HepG2 (cell line): Measurements from ENCODE around the gene SLC6A17. TPM values are rescaled to one million over a fixed set of nuclear protein-coding genes. Genes with fewer than 3 reads are reported as not detected.

Experiments
- ATAC-seq: fragments of 200-7000 bp; cut with Tn5 transposase; 3 replicates; pipeline ENCODE4 v1.9.1; 2020; ENCODE audit warnings: mild to moderate bottlenecking, moderate library complexity
- BruUV-seq: library from RNA; stranded (reverse); fragments of 400-500 nt; replicated peaks from 2 replicates; lab custom pipeline; 2021; lab: Mats Ljungman, UMichigan
- CTCF ChIA-PET: fragments of 300-600 bp; formaldehyde crosslinking; extraction: SDS; loops from one replicate; lab custom pipeline; 2021; ENCODE audit warnings: low total read pairs, inconsistent platforms, low intra/inter-chr PET ratio; lab: Yijun Ruan, JAX
- POLR2A ChIA-PET: fragments of 350-600 bp; sonication (Branson Sonifier 250); formaldehyde crosslinking; loops from one replicate; lab custom pipeline; 2020; ENCODE audit warnings: antibody characterized with exemption, inconsistent platforms; lab: Yijun Ruan, JAX
- DNase-seq: peaks from one replicate; pipeline ENCODE4 v3.0.0-alpha.2; 2015; ENCODE audit warnings: low spot score
- FAIRE-seq: peaks from 3 replicates; lab custom pipeline; 2011; peaks lifted over from hg19 to GRCh38; lab: Jason Lieb, UNC
- H2AFZ ChIP-seq: one replicate; pipeline ENCODE4 v1.6.1; 2011; ENCODE audit warnings: low read length, inconsistent platforms
- H3K27ac ChIP-seq: fragments of 300-600 bp; 3 replicates; pipeline ENCODE4 v1.8.0; 2011; ENCODE audit warnings: mixed run types, mild to moderate bottlenecking, mixed read lengths, low read length, inconsistent platforms; ENCODE audit not compliant: insufficient read depth; ENCODE audit errors: extremely low read length
- H3K27me3 ChIP-seq, 2 experiments: fragments of 200-600 bp in 1 of 2; 2 replicates in 1 of 2; 3 replicates in 1 of 2; pipeline versions ENCODE4 v1.6.0 to v1.8.0; 2011; ENCODE audit warnings: low read length in 2 of 2, mild to moderate bottlenecking in 2 of 2, moderate library complexity in 2 of 2, inconsistent platforms in 1 of 2; ENCODE audit not compliant: insufficient read depth in 2 of 2, control insufficient read depth in 1 of 2
- H3K36me3 ChIP-seq, 2 experiments: fragments of 200-600 bp in 1 of 2; replicated peaks in 1 of 2; 2 replicates in 1 of 2; 3 replicates in 1 of 2; pipeline versions ENCODE4 v1.5.1 to v1.8.0; 2011; ENCODE audit warnings: low read length in 2 of 2, inconsistent platforms in 1 of 2; ENCODE audit not compliant: insufficient read depth in 2 of 2, control insufficient read depth in 1 of 2
- H3K4me1 ChIP-seq: 2 replicates; pipeline ENCODE4 v1.5.1; 2012; ENCODE audit warnings: low read length, inconsistent platforms; ENCODE audit not compliant: insufficient read depth
- H3K4me2 ChIP-seq: 2 replicates; pipeline ENCODE4 v1.6.0; 2011; ENCODE audit warnings: low read depth, low read length, inconsistent platforms
- H3K4me3 ChIP-seq, 3 experiments: fragments of 200-600 bp in 1 of 3; sonication (generic), shearing (Covaris generic) in 1 of 3; replicated peaks in 1 of 3; 2 replicates each; pipeline ENCODE4 v1.5.1; 2011 to 2016; ENCODE audit warnings: low read length in 3 of 3, inconsistent platforms in 2 of 3, low read depth in 2 of 3, mild to moderate bottlenecking in 2 of 3, control low read depth in 1 of 3, mixed read lengths in 1 of 3; ENCODE audit not compliant: insufficient read depth in 1 of 3
- H3K79me2 ChIP-seq: one replicate; pipeline ENCODE4 v1.6.1; 2011; ENCODE audit warnings: low read length, inconsistent platforms; ENCODE audit not compliant: insufficient read depth
- H3K9ac ChIP-seq: 2 replicates; pipeline ENCODE4 v1.6.0; 2011; ENCODE audit warnings: mild to moderate bottlenecking, low read depth, low read length, inconsistent platforms; ENCODE audit not compliant: insufficient read depth
- H3K9me3 ChIP-seq: 2 replicates; pipeline ENCODE4 v1.5.1; 2012; ENCODE audit warnings: mild to moderate bottlenecking, low read length
- H4K20me1 ChIP-seq: 2 replicates; pipeline ENCODE4 v1.6.0; 2011; ENCODE audit warnings: inconsistent platforms, mild to moderate bottlenecking, low read length, moderate library complexity; ENCODE audit not compliant: insufficient read depth
- BORCS8-MEF2B ChIP-seq: sonication (generic); formaldehyde crosslinking; IDR thresholded peaks from 2 replicates; pipeline ENCODE4 v1.8.0; 2022; ENCODE audit warnings: mild to moderate bottlenecking, missing genetic modification reagents
- CENPX ChIP-seq: sonication (generic); formaldehyde crosslinking; IDR thresholded peaks from 2 replicates; pipeline ENCODE4 v1.9.0; 2021; ENCODE audit warnings: mild to moderate bottlenecking, missing genetic modification reagents, moderate library complexity
- ETV5 ChIP-seq: IDR thresholded peaks from 2 replicates; pipeline ENCODE4 v1.6.1; 2018; ENCODE audit warnings: missing biosample characterization, missing genetic modification reagents, inconsistent platforms, borderline replicate concordance
- KDM2A ChIP-seq: sonication (generic); formaldehyde crosslinking; IDR thresholded peaks from 2 replicates; pipeline ENCODE4 v1.4.0; 2020; ENCODE audit warnings: low read depth, missing genetic modification reagents, borderline replicate concordance
- KLF6 ChIP-seq: IDR thresholded peaks from 2 replicates; pipeline ENCODE4 v1.8.0; 2016; ENCODE audit warnings: missing biosample characterization, missing genetic modification reagents
- MLLT10 ChIP-seq: sonication (generic); formaldehyde crosslinking; IDR thresholded peaks from 2 replicates; pipeline ENCODE4 v1.4.0; 2020; ENCODE audit warnings: missing genetic modification reagents
- NCOR1 ChIP-seq: fragments of 200-600 bp; sonication (generic); IDR thresholded peaks from 2 replicates; pipeline ENCODE4 v1.7.0; 2017; ENCODE audit warnings: antibody characterized with exemption, low read length, borderline replicate concordance
- RBFOX2 ChIP-seq: fragments of 200-400 bp; formaldehyde crosslinking; IDR thresholded peaks from 2 replicates; pipeline ENCODE4 v1.6.1; 2017; ENCODE audit warnings: low read depth, mild to moderate bottlenecking, low read length
- RCOR2 ChIP-seq: IDR thresholded peaks from 2 replicates; pipeline ENCODE4 v1.6.1; 2016; ENCODE audit warnings: missing biosample characterization, missing genetic modification reagents
- RFX1 ChIP-seq: fragments of 450-650 bp; IDR thresholded peaks from 2 replicates; pipeline ENCODE4 v1.6.1; 2017
- SALL2 ChIP-seq: sonication (generic); formaldehyde crosslinking; IDR thresholded peaks from 2 replicates; pipeline ENCODE4 v1.8.1; 2023; ENCODE audit warnings: mild to moderate bottlenecking, missing genetic modification reagents, inconsistent platforms
- TMF1 ChIP-seq: sonication (generic); formaldehyde crosslinking; IDR thresholded peaks from 2 replicates; pipeline ENCODE4 v1.8.1; 2022; ENCODE audit warnings: low read depth, missing genetic modification reagents
- ZC3H4 ChIP-seq: sonication (generic); formaldehyde crosslinking; IDR thresholded peaks from 2 replicates; pipeline ENCODE4 v1.4.0; 2020; ENCODE audit warnings: missing genetic modification reagents, borderline replicate concordance
- ZNF253 ChIP-seq: sonication (generic); formaldehyde crosslinking; IDR thresholded peaks from 2 replicates; pipeline ENCODE4 v1.8.0; 2022; ENCODE audit warnings: mild to moderate bottlenecking, missing genetic modification reagents, borderline replicate concordance
- ZNF790 ChIP-seq: sonication (generic); formaldehyde crosslinking; IDR thresholded peaks from 2 replicates; pipeline ENCODE4 v1.8.0; 2022; ENCODE audit warnings: missing genetic modification reagents, mild to moderate bottlenecking, borderline replicate concordance
- WGBS: methylation state at CpG from one replicate; pipeline ENCODE4 v1.1.6; 2017; ENCODE audit warnings: low lambda C conversion rate; 5-methylcytosine and 5-hydroxymethylcytosine counted together
- in situ Hi-C: cut with HindIII; loops from 2 replicates; pipeline ENCODE4 v1.10.0; 2017; ENCODE audit warnings: low pct_unique_long_range_greater_than_20kb; ENCODE audit not compliant: extremely low pct_ligation_motif_present
- intact Hi-C: fragments of 100-400 bp; cut with micrococcal nuclease; formaldehyde crosslinking; loops from one replicate; pipeline ENCODE4 v1.10.0; 2022; ENCODE audit not compliant: unreplicated experiment
- polyA plus RNA-seq, 8 experiments: library from polyadenylated mRNA; depleted of rRNA in 3 of 8; stranded (reverse) in 7 of 8; unstranded in 1 of 8; fragments of >200 nt; fragmentation: Illumina TruSeq in 4 of 8; extraction: Trizol in 4 of 8; gene quantifications; 2 replicates each; pipeline versions ENCODE4 v1.2.1 to v1.2.3, GENCODE V29; 2011 to 2016; ENCODE audit warnings: low read depth in 4 of 8, missing spikeins in 1 of 8, mixed read lengths in 1 of 8; ENCODE audit not compliant: insufficient read depth in 1 of 8
- total RNA-seq, 5 experiments: library from RNA; depleted of rRNA; stranded (reverse); fragments of >200 nt; fragmentation: Illumina TruSeq; extraction: Trizol; gene quantifications; 2 replicates each; pipeline ENCODE4 v1.2.3, GENCODE V29; 2016; ENCODE audit warnings: low read depth in 1 of 5
- TF ChIP-seq, protein P1 (sequence below): sonication (generic); formaldehyde crosslinking; IDR thresholded peaks from 2 replicates; pipeline ENCODE4 v1.4.0; 2020; ENCODE audit warnings: mild to moderate bottlenecking, missing genetic modification reagents, borderline replicate concordance
- TF ChIP-seq, protein P2 (sequence below): sonication (generic); formaldehyde crosslinking; IDR thresholded peaks from 2 replicates; pipeline ENCODE4 v1.5.0; 2020; ENCODE audit warnings: mild to moderate bottlenecking, missing genetic modification reagents, moderate library complexity
- TF ChIP-seq, protein P3 (sequence below): sonication (generic); formaldehyde crosslinking; IDR thresholded peaks from 2 replicates; pipeline ENCODE4 v1.5.0; 2020; ENCODE audit warnings: missing genetic modification reagents

The SLC6A17 gene
- total and polyA plus RNA-seq, 2 of the 13 experiments (the other 11 are each of a cell fraction or from before 2014, with no cell fraction given): not detected

GRCh38 chr1:110161165-110161564, 10.9 kb downstream of the SLC6A17 start (continued):
- no peak for TF ChIP-seq ZC3H4 (CRISPR knock-in tag)
- TF ChIP-seq, protein P1, sequence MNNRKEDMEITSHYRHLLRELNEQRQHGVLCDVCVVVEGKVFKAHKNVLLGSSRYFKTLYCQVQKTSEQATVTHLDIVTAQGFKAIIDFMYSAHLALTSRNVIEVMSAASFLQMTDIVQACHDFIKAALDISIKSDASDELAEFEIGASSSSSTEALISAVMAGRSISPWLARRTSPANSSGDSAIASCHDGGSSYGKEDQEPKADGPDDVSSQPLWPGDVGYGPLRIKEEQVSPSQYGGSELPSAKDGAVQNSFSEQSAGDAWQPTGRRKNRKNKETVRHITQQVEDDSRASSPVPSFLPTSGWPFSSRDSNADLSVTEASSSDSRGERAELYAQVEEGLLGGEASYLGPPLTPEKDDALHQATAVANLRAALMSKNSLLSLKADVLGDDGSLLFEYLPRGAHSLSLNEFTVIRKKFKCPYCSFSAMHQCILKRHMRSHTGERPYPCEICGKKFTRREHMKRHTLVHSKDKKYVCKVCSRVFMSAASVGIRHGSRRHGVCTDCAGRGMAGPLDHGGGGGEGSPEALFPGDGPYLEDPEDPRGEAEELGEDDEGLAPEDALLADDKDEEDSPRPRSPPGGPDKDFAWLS (CRISPR knock-in tag): no peak

DNA sequence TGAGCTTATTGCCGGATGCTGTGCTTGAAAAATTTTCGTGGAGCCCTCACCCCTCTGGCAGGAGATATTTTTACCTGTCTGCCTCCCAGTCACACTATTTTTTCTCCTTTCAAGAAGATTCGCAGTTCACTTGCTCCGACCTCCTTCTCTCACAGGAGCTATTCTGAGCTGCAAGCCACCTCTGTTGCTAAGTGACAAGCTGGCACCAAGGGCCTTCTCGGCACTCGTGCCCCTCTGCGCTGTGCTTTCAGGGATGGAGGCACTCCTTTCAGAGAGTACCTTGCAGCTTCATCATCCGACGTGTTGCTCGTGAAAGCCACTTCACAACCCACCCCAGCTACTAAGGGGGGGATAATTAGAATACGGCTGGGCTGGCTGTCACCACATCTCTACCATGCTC, 11.6 kb downstream of the SLC6A17 start:
- CTCF ChIA-PET: no interaction called here
- H3K79me2 ChIP-seq: no peaks in the 10 kb centered on the region
- no peaks in the 10 kb centered on the region for H4K20me1 ChIP-seq
- H3K9me3 ChIP-seq: no peaks in the 10 kb centered on the region
- DNase-seq: no peak
- H3K4me1 ChIP-seq: no peaks in the 10 kb centered on the region
- 21% methylated on average over 8 of the region's 11 CpGs for WGBS
- H3K4me3 ChIP-seq: no peak overlapping the region
- intact Hi-C loops (no loop called here), in situ Hi-C loops (no loop called here)
- H3K4me2 ChIP-seq: no peak overlapping the region
- FAIRE-seq: no peak
- H3K9ac ChIP-seq: no peak overlapping the region
- H3K36me3 ChIP-seq: no peaks in the 10 kb centered on the region
- no peak overlapping the region for H2AFZ ChIP-seq
- POLR2A ChIA-PET: no interaction called here
- BruUV-seq: no TSS peak
- ATAC-seq: no peak
- H3K27ac ChIP-seq: no peak overlapping the region
- TF ChIP-seq SALL2 (CRISPR knock-in tag) (no peak), MLLT10 (CRISPR knock-in tag) (no peak), ZNF790 (no peak), RCOR2 (CRISPR knock-in tag) (no peak), ZNF253 (CRISPR knock-in tag) (no peak), RFX1 (no peak), NCOR1 (no peak), KDM2A (CRISPR knock-in tag) (no peak), RBFOX2 (no peak), CENPX (CRISPR knock-in tag) (no peak), KLF6 (CRISPR knock-in tag) (no peak), BORCS8-MEF2B (CRISPR knock-in tag) (no peak), ETV5 (CRISPR knock-in tag) (no peak), TMF1 (CRISPR knock-in tag) (no peak)
- TF ChIP-seq, protein P2, sequence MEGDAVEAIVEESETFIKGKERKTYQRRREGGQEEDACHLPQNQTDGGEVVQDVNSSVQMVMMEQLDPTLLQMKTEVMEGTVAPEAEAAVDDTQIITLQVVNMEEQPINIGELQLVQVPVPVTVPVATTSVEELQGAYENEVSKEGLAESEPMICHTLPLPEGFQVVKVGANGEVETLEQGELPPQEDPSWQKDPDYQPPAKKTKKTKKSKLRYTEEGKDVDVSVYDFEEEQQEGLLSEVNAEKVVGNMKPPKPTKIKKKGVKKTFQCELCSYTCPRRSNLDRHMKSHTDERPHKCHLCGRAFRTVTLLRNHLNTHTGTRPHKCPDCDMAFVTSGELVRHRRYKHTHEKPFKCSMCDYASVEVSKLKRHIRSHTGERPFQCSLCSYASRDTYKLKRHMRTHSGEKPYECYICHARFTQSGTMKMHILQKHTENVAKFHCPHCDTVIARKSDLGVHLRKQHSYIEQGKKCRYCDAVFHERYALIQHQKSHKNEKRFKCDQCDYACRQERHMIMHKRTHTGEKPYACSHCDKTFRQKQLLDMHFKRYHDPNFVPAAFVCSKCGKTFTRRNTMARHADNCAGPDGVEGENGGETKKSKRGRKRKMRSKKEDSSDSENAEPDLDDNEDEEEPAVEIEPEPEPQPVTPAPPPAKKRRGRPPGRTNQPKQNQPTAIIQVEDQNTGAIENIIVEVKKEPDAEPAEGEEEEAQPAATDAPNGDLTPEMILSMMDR (CRISPR knock-in tag): no peak
- TF ChIP-seq, protein P3, sequence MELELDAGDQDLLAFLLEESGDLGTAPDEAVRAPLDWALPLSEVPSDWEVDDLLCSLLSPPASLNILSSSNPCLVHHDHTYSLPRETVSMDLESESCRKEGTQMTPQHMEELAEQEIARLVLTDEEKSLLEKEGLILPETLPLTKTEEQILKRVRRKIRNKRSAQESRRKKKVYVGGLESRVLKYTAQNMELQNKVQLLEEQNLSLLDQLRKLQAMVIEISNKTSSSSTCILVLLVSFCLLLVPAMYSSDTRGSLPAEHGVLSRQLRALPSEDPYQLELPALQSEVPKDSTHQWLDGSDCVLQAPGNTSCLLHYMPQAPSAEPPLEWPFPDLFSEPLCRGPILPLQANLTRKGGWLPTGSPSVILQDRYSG: no peak
- peaks cover 4 to 27% of the 10 kb centered on the region in 2 experiments; a peak in 3 of 5 replicates for H3K27me3 ChIP-seq
